SU-DHL-6 (cell line): Measurements from ENCODE around the gene ACOX2.

Source experiments
- EZH2phosphoT487 ChIP-seq: fragments of 200-600 bp; sonication (generic), shearing (Covaris generic); conservative IDR thresholded peaks from 2 replicates; pipeline ENCODE4 v1.6.1; 2018; ENCODE audit warnings: mild to moderate bottlenecking, antibody characterized with exemption, low read length, moderate library complexity, mixed read lengths
- TF ChIP-seq, protein P1 (sequence below): fragments of 200-600 bp; sonication (generic); IDR thresholded peaks from one replicate; pipeline ENCODE4 v1.5.1; 2017; ENCODE audit warnings: antibody characterized with exemption, mild to moderate bottlenecking, low read length, moderate library complexity; ENCODE audit not compliant: insufficient read depth, poor library complexity, severe bottlenecking

DNA sequence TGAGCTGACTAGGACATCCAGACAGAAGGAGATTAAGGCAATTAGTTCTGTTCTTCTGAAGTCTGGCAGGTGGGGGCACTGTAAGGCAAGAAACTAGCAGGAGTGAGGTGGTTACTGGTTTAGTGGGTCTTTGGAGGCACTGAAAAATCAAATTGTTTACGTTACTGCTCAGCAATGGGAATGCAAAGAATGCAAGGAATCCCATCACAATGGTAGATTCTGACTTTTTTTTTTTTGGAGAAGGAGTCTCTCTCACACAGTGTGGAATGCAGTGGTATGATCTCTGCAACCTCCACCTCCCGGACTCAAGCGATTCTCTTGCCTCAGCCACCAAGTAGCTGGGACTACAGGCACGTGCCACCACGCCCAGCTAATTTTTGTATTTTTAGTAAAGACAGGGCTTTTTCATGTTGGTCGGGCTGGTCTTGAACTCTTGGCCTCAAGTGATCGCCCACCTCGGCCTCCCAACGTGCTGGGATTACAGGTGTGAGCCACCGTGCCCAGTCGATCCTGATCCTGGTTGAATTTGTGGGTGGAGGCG, 23.9 kb upstream of the ACOX2 start:
- TF ChIP-seq, protein P1, sequence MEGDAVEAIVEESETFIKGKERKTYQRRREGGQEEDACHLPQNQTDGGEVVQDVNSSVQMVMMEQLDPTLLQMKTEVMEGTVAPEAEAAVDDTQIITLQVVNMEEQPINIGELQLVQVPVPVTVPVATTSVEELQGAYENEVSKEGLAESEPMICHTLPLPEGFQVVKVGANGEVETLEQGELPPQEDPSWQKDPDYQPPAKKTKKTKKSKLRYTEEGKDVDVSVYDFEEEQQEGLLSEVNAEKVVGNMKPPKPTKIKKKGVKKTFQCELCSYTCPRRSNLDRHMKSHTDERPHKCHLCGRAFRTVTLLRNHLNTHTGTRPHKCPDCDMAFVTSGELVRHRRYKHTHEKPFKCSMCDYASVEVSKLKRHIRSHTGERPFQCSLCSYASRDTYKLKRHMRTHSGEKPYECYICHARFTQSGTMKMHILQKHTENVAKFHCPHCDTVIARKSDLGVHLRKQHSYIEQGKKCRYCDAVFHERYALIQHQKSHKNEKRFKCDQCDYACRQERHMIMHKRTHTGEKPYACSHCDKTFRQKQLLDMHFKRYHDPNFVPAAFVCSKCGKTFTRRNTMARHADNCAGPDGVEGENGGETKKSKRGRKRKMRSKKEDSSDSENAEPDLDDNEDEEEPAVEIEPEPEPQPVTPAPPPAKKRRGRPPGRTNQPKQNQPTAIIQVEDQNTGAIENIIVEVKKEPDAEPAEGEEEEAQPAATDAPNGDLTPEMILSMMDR: no peak
- no peak for TF ChIP-seq EZH2phosphoT487
